ENCODE data around the gene TRIO. TPM values are rescaled to one million over a fixed set of nuclear protein-coding genes. Genes with fewer than 3 reads are reported as not detected.
"Not testable (repeated sequence)": the region's sequence is repeated elsewhere in the genome, so short reads cannot be mapped to it uniquely, and the experiment has no call there.

Gene TRIO
- 57.0 TPM for total RNA-seq
- long read RNA-seq, partial matches to known transcripts, result 11 of 14 reads
- long read RNA-seq, other reads (novel, unspliced or antisense), result 3 of 14 reads

DNA sequence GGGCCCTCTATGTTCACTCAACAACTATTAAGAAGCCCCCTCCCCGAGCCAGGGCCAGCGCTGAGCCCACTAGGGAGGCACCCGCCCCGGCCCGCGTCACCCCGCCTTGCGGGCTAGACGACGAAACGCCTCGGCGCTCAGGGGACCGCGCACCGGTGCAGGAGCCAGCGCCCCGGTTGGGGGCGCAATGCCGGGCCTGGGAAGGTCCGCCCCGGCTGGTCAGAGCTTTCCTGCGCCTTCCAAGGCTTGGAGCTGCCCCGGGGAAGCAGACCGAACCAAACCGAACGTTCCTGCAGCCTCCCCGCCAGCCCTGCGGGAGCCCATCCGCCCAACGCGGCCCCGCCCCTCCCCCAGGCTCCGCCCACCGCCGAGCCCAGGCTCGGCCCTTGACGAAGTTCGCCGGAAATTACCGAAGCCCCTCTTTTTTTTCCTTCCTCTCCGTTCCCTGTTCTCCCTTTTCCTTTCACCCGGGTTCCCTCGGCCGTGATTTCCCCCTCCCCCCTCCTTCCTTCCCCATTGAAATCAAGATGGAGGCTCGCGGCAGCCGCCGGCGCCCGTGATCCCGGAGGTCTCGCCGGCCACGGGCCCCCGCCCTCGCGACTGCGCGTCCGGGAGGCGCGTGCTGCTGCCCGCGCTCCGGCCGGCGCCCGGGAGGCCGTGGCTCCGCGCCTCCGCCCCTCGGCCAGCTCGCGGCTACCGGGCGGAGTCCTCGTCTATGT lies at the start of gene TRIO:
Gene TRIO, plus strand, starts transcription at position 516 of the 719 bp plus-strand sequence. CDS start 384 bp downstream, outside the sequence.
- ATAC-seq (peak; percentile 83), DNase-seq (peak; percentile 93)
- intact Hi-C loops (cut with micrococcal nuclease), result no loop called here

DNA sequence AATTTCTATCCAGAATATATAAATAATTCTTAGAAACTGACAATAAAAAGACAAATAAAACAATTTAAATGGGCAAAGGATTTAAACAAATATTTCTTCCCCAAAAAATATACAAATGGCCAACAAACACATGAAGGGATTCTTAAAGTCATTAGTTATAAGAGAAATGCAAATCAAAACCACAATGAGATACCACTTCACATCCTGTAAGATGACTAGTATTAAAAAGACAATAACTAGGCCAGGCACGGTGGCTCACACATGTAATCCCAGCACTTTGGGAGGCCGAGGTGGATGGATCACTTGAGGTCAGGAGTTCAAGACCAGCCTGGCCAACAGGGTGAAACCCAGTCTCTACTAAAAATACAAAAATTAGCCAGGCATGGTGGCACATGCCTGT lies 45.8 kb upstream of the TRIO start:
- intact Hi-C loops (cut with micrococcal nuclease), result loop anchor here (10.0 kb wide), 1 partner anchor 103 kb away; no protein-coding TSS in a partner anchor
- not testable (repeated sequence) for DNase-seq, ATAC-seq

GRCh38 chr5:14097998-14098471 lies 45.1 kb upstream of the TRIO start:
- intact Hi-C loops (cut with micrococcal nuclease), result loop anchor here (10.0 kb wide), 1 partner anchor 103 kb away; no protein-coding TSS in a partner anchor
- DNase-seq (no peak), ATAC-seq (no peak)

- no peak for DNase-seq
- intact Hi-C loops (cut with micrococcal nuclease), result no loop called here
- no peak for ATAC-seq
Measured at GRCh38 chr5:14100281-14100680, 42.9 kb upstream of the TRIO start.

- DNase-seq (no peak), ATAC-seq (no peak)
- intact Hi-C loops (cut with micrococcal nuclease), result no loop called here
Measured at GRCh38 chr5:14101922-14102321, 41.2 kb upstream of the TRIO start.

GRCh38 chr5:14102666-14103065 lies 40.5 kb upstream of the TRIO start:
- no peak for ATAC-seq
- intact Hi-C loops (cut with micrococcal nuclease), result no loop called here

GRCh38 chr5:14105718-14106410 lies 37.3 kb upstream of the TRIO start:
- DNase-seq, result no peak
- no peak for ATAC-seq
- intact Hi-C loops (cut with micrococcal nuclease), result loop anchor here (5.0 kb wide), 1 partner anchor 166 kb away; no protein-coding TSS in a partner anchor

More at GRCh38 chr5:14102666-14103065, 40.5 kb upstream of the TRIO start:
- DNase-seq, result no peak

- intact Hi-C loops (cut with micrococcal nuclease), result loop anchor here (5.0 kb wide), 1 partner anchor 165 kb away; no protein-coding TSS in a partner anchor
- no peak for DNase-seq
- ATAC-seq, result no peak
Measured at GRCh38 chr5:14107536-14107935, 35.6 kb upstream of the TRIO start.

DNA sequence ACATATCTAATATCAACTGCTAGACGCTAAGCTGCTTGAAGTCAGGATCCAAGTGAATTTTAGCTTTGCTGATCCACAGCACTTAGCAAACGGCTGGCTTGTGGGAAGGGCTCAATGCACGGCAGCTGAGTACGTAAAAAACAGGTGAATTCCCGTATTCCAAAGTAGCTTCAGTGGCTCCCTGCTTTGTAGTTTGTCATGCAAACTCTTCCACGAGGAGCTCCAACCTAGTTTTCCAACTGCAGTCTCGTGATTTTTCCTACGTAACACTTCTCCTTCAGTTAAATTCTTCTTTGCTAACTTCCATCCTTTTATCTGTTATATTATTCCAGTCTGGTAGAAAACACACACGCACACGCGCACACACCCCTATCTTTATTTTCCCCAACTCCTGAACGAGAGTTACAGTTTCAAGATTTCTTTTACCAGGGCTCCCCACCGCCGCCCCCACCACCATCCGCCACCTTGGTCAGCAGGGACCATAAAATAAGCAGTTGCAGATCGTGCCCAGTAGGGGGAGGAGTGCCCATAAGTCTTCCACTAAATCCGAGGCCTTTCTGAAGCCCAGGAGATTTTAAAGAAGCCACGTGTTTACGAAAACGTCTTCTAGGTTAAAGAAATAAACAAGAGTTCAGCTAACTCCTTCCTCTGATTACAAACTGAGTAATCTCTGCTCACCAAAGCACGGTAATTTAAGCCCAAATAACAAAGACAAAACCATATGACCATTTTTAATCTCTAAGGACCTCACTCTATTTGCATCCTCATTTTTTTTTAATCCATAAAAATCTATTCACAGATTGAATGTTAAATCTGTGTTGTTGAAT lies 34.8 kb upstream of the TRIO start:
- intact Hi-C loops (cut with micrococcal nuclease), result loop anchor here (5.0 kb wide), 1 partner anchor 164 kb away; no protein-coding TSS in a partner anchor
- DNase-seq (peak; percentile 51), ATAC-seq (peak; percentile 91)

DNA sequence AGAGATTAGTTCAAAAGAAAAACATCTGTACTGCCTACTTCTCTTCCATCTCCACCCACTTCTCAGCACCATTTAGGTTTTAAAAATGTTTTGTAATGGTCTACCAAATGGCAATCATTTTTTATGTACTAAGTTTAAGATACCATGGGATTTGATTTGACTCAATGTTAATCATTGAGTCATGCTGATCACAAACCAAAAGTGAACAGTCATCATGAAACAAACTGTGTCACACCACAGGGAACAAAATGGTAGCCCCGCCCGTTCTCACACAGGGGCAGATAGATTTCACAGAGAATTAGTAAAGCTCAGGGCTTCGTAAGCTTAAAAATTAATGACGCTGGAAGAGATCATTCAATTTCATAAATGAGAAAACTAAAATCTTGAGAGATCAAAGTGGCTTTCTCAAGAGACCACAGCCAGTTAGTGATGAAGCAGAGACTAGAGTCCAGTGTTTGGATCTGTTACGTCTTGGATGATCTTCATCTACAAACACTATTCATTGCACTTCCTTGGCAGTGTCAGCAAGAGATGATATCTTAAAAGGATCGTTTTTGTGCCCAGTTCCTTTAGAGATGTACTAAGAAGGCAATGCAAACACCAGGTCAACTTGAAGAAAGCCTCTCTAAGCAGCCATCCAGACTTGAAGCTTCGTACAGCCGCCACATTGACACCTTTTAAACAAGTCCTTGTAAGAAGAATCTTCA lies 33.9 kb upstream of the TRIO start:
- intact Hi-C loops (cut with micrococcal nuclease), result loop anchor here (5.0 kb wide), 1 partner anchor 163 kb away; no protein-coding TSS in a partner anchor
- ATAC-seq (peak; percentile 24), DNase-seq (no peak)

DNA sequence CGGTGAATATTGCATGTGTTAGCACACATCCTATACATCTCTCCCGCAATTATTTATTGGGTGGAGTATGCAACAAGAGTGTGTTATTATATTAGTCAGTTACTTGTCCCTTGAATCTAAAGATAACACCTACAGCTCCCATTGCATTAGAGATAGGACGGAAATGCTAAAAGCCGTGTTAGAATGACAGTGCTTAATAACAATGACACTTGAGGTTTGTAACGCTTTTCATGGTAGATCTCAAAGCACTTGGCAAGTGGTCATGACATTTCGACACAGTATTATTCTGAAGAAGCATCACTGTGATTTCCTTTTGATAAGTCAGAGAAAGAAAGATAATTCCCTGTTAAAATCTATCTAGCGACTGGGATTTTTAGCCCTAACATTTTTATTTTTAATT lies 33.4 kb upstream of the TRIO start:
- ATAC-seq, result no peak
- DNase-seq, result no peak
- intact Hi-C loops (cut with micrococcal nuclease), result loop anchor here (5.0 kb wide), 1 partner anchor 163 kb away; no protein-coding TSS in a partner anchor

GRCh38 chr5:14110196-14110595 lies 32.9 kb upstream of the TRIO start:
- ATAC-seq (no peak), DNase-seq (no peak)
- intact Hi-C loops (cut with micrococcal nuclease), result no loop called here

DNA sequence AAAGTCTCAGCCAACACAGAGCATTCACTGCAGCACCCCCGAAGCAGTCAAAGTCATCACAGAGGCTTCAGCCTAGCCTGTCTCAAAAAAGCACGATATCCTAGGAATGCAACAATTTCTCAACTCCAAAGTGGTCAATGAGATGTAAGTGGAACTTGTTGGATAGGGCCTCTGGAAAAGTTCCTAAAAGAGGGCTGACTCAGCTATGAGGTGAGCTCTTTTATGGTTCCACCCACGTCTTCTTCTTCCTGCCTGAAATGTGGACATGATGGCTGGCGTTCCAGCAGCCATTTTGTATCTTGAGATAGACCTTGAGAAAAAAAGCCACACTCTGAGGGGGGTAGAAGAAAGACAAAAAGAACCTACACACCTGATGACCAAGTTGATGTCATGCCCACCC lies 32.5 kb upstream of the TRIO start:
- intact Hi-C loops (cut with micrococcal nuclease), result no loop called here
- no peak for DNase-seq
- no peak for ATAC-seq

- intact Hi-C loops (cut with micrococcal nuclease), result no loop called here
- ATAC-seq (peak; percentile 78), DNase-seq (peak; percentile 44)
Measured at GRCh38 chr5:14112998-14113652, 30.0 kb upstream of the TRIO start.

DNA sequence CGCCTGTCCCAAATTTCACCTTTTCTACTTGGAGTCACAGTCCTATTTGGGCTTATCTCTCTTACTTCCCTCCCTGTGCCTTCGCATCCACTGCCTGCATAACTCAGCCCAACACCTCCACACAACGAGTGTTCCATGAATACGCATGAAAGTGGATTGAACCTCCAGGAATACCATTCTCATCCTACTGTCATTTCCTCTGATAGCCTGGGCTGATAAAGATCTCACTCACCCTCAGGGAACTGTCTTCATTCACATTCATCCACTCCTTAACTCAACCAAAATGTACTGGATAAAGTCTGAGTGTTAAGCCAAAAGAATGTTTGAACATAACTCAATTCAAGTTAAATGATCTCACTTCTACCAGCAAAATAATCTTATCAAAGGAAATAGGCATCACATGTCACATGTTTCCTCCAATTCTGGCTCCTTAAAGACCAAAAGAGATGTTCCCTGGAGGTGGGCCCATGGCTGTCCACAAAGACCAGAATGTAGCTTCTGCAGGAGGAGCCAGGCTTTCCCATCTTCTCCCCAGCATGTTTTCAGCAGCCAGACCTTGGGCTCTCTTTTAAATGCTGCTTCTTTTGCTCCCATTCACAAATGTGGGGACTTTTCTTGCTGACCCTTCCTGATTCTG lies 28.4 kb upstream of the TRIO start:
- ATAC-seq (no peak), DNase-seq (no peak)
- intact Hi-C loops (cut with micrococcal nuclease), result no loop called here

GRCh38 chr5:14115323-14115895 lies 27.7 kb upstream of the TRIO start:
- ATAC-seq (no peak), DNase-seq (no peak)
- intact Hi-C loops (cut with micrococcal nuclease), result no loop called here

Measured in left ventricle myocardium superior (tissue), 1 donor.